Testis (tissue), 5 donors: ENCODE data around the gene ZNF738. TPM values are rescaled to one million over a fixed set of nuclear protein-coding genes. Genes with fewer than 3 reads are reported as not detected.
A peak's percentile ranks its signal among the peaks of the same experiment; 100 is the strongest.
"Not testable (repeated sequence)": the region's sequence is repeated elsewhere in the genome, so short reads cannot be mapped to it uniquely, and the experiment has no call there.

Experiments
- DNase-seq: peaks from one replicate; pipeline ENCODE4 v3.0.0-alpha.2; 2019
- H3K27ac ChIP-seq, 2 donors: fragments of 200-600 bp; sonication (generic); one replicate each; pipeline ENCODE4 v1.5.1; 2019
- H3K27me3 ChIP-seq: fragments of 200-600 bp; sonication (generic); one replicate; pipeline ENCODE4 v1.5.1; 2019
- H3K36me3 ChIP-seq: fragments of 200-600 bp; sonication (generic); one replicate; pipeline ENCODE4 v1.5.1; 2017; ENCODE audit warnings: low read depth; ENCODE audit errors: missing control alignments
- H3K4me1 ChIP-seq: fragments of 200-600 bp; sonication (generic); one replicate; pipeline ENCODE4 v1.5.1; 2019
- H3K4me3 ChIP-seq, 2 donors: fragments of 200-600 bp; sonication (generic); one replicate each; pipeline ENCODE4 v1.5.1; 2017 to 2019
- H3K9me3 ChIP-seq: fragments of 200-600 bp; sonication (generic); one replicate; pipeline ENCODE4 v1.5.1; 2017
- CTCF ChIP-seq, 3 experiments: fragments of 450-650 bp in 2 of 3; fragments of 200-600 bp in 1 of 3; sonication (generic) in 1 of 3; IDR thresholded peaks; one replicate each; pipeline ENCODE4 v1.5.1; 2016 to 2019; ENCODE audit warnings: antibody characterized with exemption in 3 of 3, mild to moderate bottlenecking in 2 of 3, moderate library complexity in 1 of 3
- POLR2A ChIP-seq: fragments of 450-650 bp; IDR thresholded peaks from one replicate; pipeline ENCODE4 v1.6.1; 2017; ENCODE audit warnings: antibody characterized with exemption, mild to moderate bottlenecking, moderate library complexity
- WGBS, 2 donors: methylation state at CpG; one replicate each; pipeline ENCODE4 v1.1.5; 2018; 5-methylcytosine and 5-hydroxymethylcytosine counted together
- intact Hi-C: fragments of 100-400 bp; cut with DNase I; formaldehyde crosslinking; loops from one replicate; pipeline ENCODE4 v1.15.1; 2023; ENCODE audit warnings: low total_unique reads
- long read RNA-seq, 2 donors: transcript quantifications; one replicate each; lab custom pipeline, GENCODE V29; 2026
- polyA plus RNA-seq: library from polyadenylated mRNA; stranded (reverse); fragments of 350-450 nt; fragmentation: Illumina TruSeq; extraction: RNeasy Lipid Tissue Mini Kit (QIAGEN cat#74804); gene quantifications from one replicate; pipeline ENCODE4 v1.2.3, GENCODE V29; 2014; ENCODE audit warnings: low read depth, low replicate concordance; ENCODE audit not compliant: insufficient read depth
- total RNA-seq, 2 donors: library from RNA; depleted of rRNA; stranded (reverse); fragments of >200 nt; gene quantifications; one replicate each; pipeline ENCODE4 v1.2.3, GENCODE V29; 2016

The ZNF738 gene
- total RNA-seq, result 10 to 100 TPM; 18.8 to 23.5 TPM
- 13.1 TPM for polyA plus RNA-seq
- long read RNA-seq, donor 1, transcript ZNF738-202 (5 exons, 1,142 nt), result major isoform, 9 of 68 reads
- long read RNA-seq, donor 1, transcript ZNF738-201 (5 exons, 2,442 nt), result minor isoform, 5 of 68 reads
- long read RNA-seq, donor 1, partial matches to known transcripts, result 54 of 68 reads
- long read RNA-seq, donor 1, other reads (novel, unspliced or antisense), result 0 of 68 reads
- long read RNA-seq, donor 2, partial matches to known transcripts, result 0 of 5 reads
- long read RNA-seq, donor 2, other reads (novel, unspliced or antisense), result 0 of 5 reads

GRCh38 chr19:21358768-21359451 lies at the start of gene ZNF738:
Gene ZNF738 (plus strand): TSS chr19:21359000. CDS start chr19:21359141, 141 bp downstream.
- no peak for TF ChIP-seq CTCF (IDR thresholded peaks at IDR 0.05)
- TF ChIP-seq POLR2A, result no peak
- Histone ChIP-seq H3K4me1 (no peaks in the 10 kb centered on the region), H3K36me3 (no peaks in the 10 kb centered on the region), H3K27ac (peak within 1 kb of the TSS; percentile 74 to 86), H3K9me3 (no peaks in the 10 kb centered on the region), H3K4me3 (peak within 1 kb of the TSS; percentile 70 to 77), H3K27me3 (no peaks in the 10 kb centered on the region)
- DNase-seq, result peak; percentile 97
- 0% methylated on average over 10 to 36 of the region's 36 CpGs for WGBS, 2 donors
- intact Hi-C loops, result no loop called here

GRCh38 chr19:21312807-21313206 lies 46.0 kb upstream of the ZNF738 start:
- H3K4me1 ChIP-seq, H3K9me3 ChIP-seq, H3K36me3 ChIP-seq, H3K27me3 ChIP-seq, intact Hi-C loops, H3K4me3 ChIP-seq, DNase-seq, H3K27ac ChIP-seq: not testable (repeated sequence)
- WGBS, 2 donors, result 97 to 100% methylated on average over 2 of the region's 2 CpGs

- Histone ChIP-seq H3K27me3 (no peaks in the 10 kb centered on the region), H3K9me3 (no peaks in the 10 kb centered on the region), H3K4me3 (no peak overlapping the region), H3K27ac (no peak overlapping the region), H3K4me1 (no peaks in the 10 kb centered on the region), H3K36me3 (no peaks in the 10 kb centered on the region)
- intact Hi-C loops, result no loop called here
- WGBS, 2 donors, result 65 to 78% methylated on average over 1 of the region's 1 CpG
- DNase-seq, result no peak
- TF ChIP-seq POLR2A, result no peak
- TF ChIP-seq CTCF (IDR thresholded peaks at IDR 0.05), result no peak
Measured at GRCh38 chr19:21314676-21315075, 44.1 kb upstream of the ZNF738 start.

GRCh38 chr19:21317821-21318220 lies 41.0 kb upstream of the ZNF738 start:
- WGBS, 2 donors, result 44 to 58% methylated on average over 1 of the region's 1 CpG
- Histone ChIP-seq H3K27ac (no peak overlapping the region), H3K4me1 (peaks cover 7% of the 10 kb centered on the region), H3K27me3 (no peaks in the 10 kb centered on the region), H3K36me3 (no peaks in the 10 kb centered on the region), H3K9me3 (no peaks in the 10 kb centered on the region), H3K4me3 (no peak overlapping the region)
- intact Hi-C loops, result no loop called here
- no peak for DNase-seq
- no peak for TF ChIP-seq POLR2A
- TF ChIP-seq CTCF (IDR thresholded peaks at IDR 0.05), result no peak

- TF ChIP-seq POLR2A (no peak), CTCF (IDR thresholded peaks at IDR 0.05) (no peak)
- H3K27me3 ChIP-seq, result no peaks in the 10 kb centered on the region
- H3K4me3 ChIP-seq, result no peak overlapping the region
- 71 to 93% methylated on average over 4 of the region's 4 CpGs for WGBS, 2 donors
- no peaks in the 10 kb centered on the region for H3K9me3 ChIP-seq
- H3K36me3 ChIP-seq, result no peaks in the 10 kb centered on the region
- no peak for DNase-seq
- intact Hi-C loops, result no loop called here
- peaks cover 7% of the 10 kb centered on the region for H3K4me1 ChIP-seq
- H3K27ac ChIP-seq, result peak overlapping the region; percentile 75 to 79
Measured at GRCh38 chr19:21321134-21321533, 37.7 kb upstream of the ZNF738 start.
